Neural cell (in vitro differentiated cells): Measurements from ENCODE around the gene TMEM219. TPM values are rescaled to one million over a fixed set of nuclear protein-coding genes. Genes with fewer than 3 reads are reported as not detected.
"Not testable (repeated sequence)": the region's sequence is repeated elsewhere in the genome, so short reads cannot be mapped to it uniquely, and the experiment has no call there.

Experiments used
- H2AFZ ChIP-seq: fragments of 200-600, 300-800 bp; sonication (generic), shearing (Covaris generic); 2 replicates; pipeline ENCODE4 v1.6.0; 2014; ENCODE audit warnings: low read depth, mild to moderate bottlenecking, antibody characterized with exemption, low read length, moderate library complexity
- H3F3A ChIP-seq: fragments of 200-600 bp; shearing (Covaris generic); 2 replicates; pipeline ENCODE4 v1.6.1; 2016; ENCODE audit warnings: mild to moderate bottlenecking, moderate library complexity, mixed read lengths, antibody characterized with exemption, low read length; ENCODE audit not compliant: insufficient read depth, poor library complexity, severe bottlenecking
- H3K27ac ChIP-seq: fragments of 200-600, 300-800 bp; sonication (generic), shearing (Covaris generic); 2 replicates; pipeline ENCODE4 v1.5.1; 2014; ENCODE audit warnings: mild to moderate bottlenecking, low read length, moderate library complexity
- H3K27me3 ChIP-seq: fragments of 300-800, 200-600 bp; sonication (generic), shearing (Covaris generic); 2 replicates; pipeline ENCODE4 v1.6.0; 2014; ENCODE audit warnings: mild to moderate bottlenecking, low read depth, low read length, moderate library complexity; ENCODE audit not compliant: insufficient read depth
- H3K36me3 ChIP-seq: fragments of 300-800, 200-600 bp; sonication (generic), shearing (Covaris generic); 2 replicates; pipeline ENCODE4 v1.5.1; 2014; ENCODE audit warnings: mild to moderate bottlenecking, antibody characterized with exemption, low read length, moderate library complexity; ENCODE audit not compliant: insufficient read depth
- H3K4me2 ChIP-seq: fragments of 300-800, 200-600 bp; sonication (generic), shearing (Covaris generic); 2 replicates; pipeline ENCODE4 v1.6.0; 2014; ENCODE audit warnings: mild to moderate bottlenecking, low read length
- H3K4me3 ChIP-seq: fragments of 300-800, 200-600 bp; sonication (generic), shearing (Covaris generic); 2 replicates; pipeline ENCODE4 v1.5.1; 2014; ENCODE audit warnings: mild to moderate bottlenecking, low read length, moderate library complexity
- H3K79me2 ChIP-seq: fragments of 200-600 bp; shearing (Covaris generic); replicated peaks from 2 replicates; pipeline ENCODE4 v1.6.0; 2014; ENCODE audit warnings: mild to moderate bottlenecking, low read length, moderate library complexity; ENCODE audit not compliant: insufficient read depth
- H3K9ac ChIP-seq: fragments of 300-800, 200-600 bp; sonication (generic), shearing (Covaris generic); 2 replicates; pipeline ENCODE4 v1.6.1; 2016; ENCODE audit warnings: mild to moderate bottlenecking, low read length, mixed read lengths
- H3K9me2 ChIP-seq: fragments of 200-600 bp; shearing (Covaris generic); 2 replicates; pipeline ENCODE4 v1.6.1; 2016; ENCODE audit warnings: mild to moderate bottlenecking, low read length, mixed read lengths; ENCODE audit not compliant: insufficient read depth
- H3K9me3 ChIP-seq: fragments of 200-600, 300-800 bp; sonication (generic), shearing (Covaris generic); 2 replicates; pipeline ENCODE4 v1.6.1; 2016; ENCODE audit warnings: mild to moderate bottlenecking, mixed run types, low read length, moderate library complexity, mixed read lengths
- H4K20me1 ChIP-seq: fragments of 200-600 bp; shearing (Covaris generic); 2 replicates; pipeline ENCODE4 v1.6.1; 2016; ENCODE audit warnings: mild to moderate bottlenecking, mixed run types; ENCODE audit not compliant: insufficient read depth
- EP300 ChIP-seq: fragments of 450-650 bp; conservative IDR thresholded peaks from 2 replicates; pipeline ENCODE4 v1.6.1; 2014; ENCODE audit warnings: antibody characterized with exemption, mild to moderate bottlenecking, moderate library complexity; ENCODE audit not compliant: poor library complexity, severe bottlenecking
- EZH2 ChIP-seq: fragments of 200-600, 300-800 bp; shearing (Covaris generic), sonication (generic); IDR thresholded peaks from 2 replicates; pipeline ENCODE4 v1.6.1; 2014; ENCODE audit warnings: antibody characterized with exemption, low read length, borderline replicate concordance, mild to moderate bottlenecking; ENCODE audit not compliant: insufficient read depth, poor library complexity, severe bottlenecking
- MXI1 ChIP-seq: fragments of 450-650 bp; conservative IDR thresholded peaks from 2 replicates; pipeline ENCODE4 v1.6.1; 2014; ENCODE audit warnings: antibody characterized with exemption, mild to moderate bottlenecking; ENCODE audit not compliant: poor library complexity, severe bottlenecking
- POLR2AphosphoS5 ChIP-seq: IDR thresholded peaks from 2 replicates; pipeline ENCODE4 v1.6.1; 2012
- RAD21 ChIP-seq: fragments of 450-650 bp; conservative IDR thresholded peaks from 2 replicates; pipeline ENCODE4 v1.6.1; 2014; ENCODE audit warnings: antibody characterized with exemption, mild to moderate bottlenecking, moderate library complexity
- SMC3 ChIP-seq: fragments of 450-650 bp; conservative IDR thresholded peaks from 2 replicates; pipeline ENCODE4 v1.6.1; 2014; ENCODE audit warnings: antibody characterized with exemption, mild to moderate bottlenecking, moderate library complexity; ENCODE audit not compliant: poor library complexity
- TAF1 ChIP-seq: IDR thresholded peaks from 2 replicates; pipeline ENCODE4 v1.6.1; 2012; ENCODE audit warnings: low read depth
- polyA plus RNA-seq: library from polyadenylated mRNA; depleted of rRNA; stranded (reverse); fragments of >200 nt; gene quantifications from 2 replicates; pipeline ENCODE4 v1.2.3, GENCODE V29; 2014
- TF ChIP-seq, protein P1 (sequence below): fragments of 450-650 bp; IDR thresholded peaks from 2 replicates; pipeline ENCODE4 v1.5.1; 2014; ENCODE audit warnings: antibody characterized with exemption, mild to moderate bottlenecking, moderate library complexity; ENCODE audit not compliant: poor library complexity, severe bottlenecking
- TF ChIP-seq, protein P2 (sequence below): IDR thresholded peaks from 2 replicates; pipeline ENCODE4 v1.6.1; 2012; ENCODE audit warnings: borderline replicate concordance

TMEM219 gene
- polyA plus RNA-seq, 1 donor from 2014 or later: 154 TPM

DNA sequence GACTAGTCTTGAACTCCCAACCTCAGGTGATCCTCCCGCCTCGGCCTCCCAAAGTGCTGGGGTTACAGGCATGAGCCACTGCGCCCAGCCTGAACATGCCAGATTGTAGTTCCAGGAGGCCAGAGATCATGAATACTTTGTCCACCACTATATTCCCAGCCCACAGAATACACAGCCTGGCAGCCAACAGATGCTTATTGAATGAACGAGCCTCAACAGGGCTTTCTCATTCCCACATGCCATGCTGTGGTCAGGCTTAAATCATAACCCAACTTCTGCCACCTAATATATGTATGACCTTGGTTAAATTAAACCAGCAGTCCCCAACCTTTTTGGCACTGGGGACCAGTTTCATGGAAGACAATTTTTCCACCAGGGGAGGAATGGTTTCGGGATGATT, 3.1 kb upstream of the TMEM219 start:
- Histone ChIP-seq H3K36me3 (no peaks in the 10 kb centered on the region), H3K9me2 (no peaks in the 10 kb centered on the region), H3K79me2 (no peaks in the 10 kb centered on the region), H3K4me2 (no peak overlapping the region), H3K9me3 (no peaks in the 10 kb centered on the region), H3K4me3 (no peak overlapping the region), H3K27ac (no peak overlapping the region), H4K20me1 (no peaks in the 10 kb centered on the region), H3K9ac (no peak overlapping the region), H3K27me3 (no peaks in the 10 kb centered on the region), H2AFZ (no peak overlapping the region), H3F3A (no peaks in the 10 kb centered on the region)
- TF ChIP-seq, protein P1, sequence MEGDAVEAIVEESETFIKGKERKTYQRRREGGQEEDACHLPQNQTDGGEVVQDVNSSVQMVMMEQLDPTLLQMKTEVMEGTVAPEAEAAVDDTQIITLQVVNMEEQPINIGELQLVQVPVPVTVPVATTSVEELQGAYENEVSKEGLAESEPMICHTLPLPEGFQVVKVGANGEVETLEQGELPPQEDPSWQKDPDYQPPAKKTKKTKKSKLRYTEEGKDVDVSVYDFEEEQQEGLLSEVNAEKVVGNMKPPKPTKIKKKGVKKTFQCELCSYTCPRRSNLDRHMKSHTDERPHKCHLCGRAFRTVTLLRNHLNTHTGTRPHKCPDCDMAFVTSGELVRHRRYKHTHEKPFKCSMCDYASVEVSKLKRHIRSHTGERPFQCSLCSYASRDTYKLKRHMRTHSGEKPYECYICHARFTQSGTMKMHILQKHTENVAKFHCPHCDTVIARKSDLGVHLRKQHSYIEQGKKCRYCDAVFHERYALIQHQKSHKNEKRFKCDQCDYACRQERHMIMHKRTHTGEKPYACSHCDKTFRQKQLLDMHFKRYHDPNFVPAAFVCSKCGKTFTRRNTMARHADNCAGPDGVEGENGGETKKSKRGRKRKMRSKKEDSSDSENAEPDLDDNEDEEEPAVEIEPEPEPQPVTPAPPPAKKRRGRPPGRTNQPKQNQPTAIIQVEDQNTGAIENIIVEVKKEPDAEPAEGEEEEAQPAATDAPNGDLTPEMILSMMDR: no peak
- TF ChIP-seq MXI1: no peak
- no peak for TF ChIP-seq RAD21
- no peak for TF ChIP-seq EP300
- no peak for TF ChIP-seq TAF1
- no peak for TF ChIP-seq EZH2
- TF ChIP-seq POLR2AphosphoS5: no peak
- TF ChIP-seq SMC3: no peak

DNA sequence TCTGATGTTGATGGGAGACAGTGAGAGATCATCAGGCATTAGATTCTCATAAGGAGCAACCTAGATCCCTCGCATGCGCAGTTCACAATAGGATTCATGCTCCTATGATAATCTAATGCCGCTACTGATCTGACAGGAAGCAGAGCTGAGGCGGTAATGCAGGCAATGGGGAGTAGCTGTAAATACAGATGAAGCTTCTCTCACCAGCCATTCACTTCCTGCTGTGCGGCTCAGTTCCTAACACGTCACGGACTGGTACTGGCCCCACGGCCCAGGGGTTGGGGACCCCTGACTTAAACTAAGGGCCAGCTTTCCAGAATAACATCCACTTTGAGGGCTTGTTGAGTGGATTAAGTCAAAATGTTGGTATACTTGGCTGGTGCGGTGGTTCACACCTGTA, 2.6 kb upstream of the TMEM219 start:
- no peaks in the 10 kb centered on the region for H3F3A ChIP-seq
- H3K9me2 ChIP-seq: no peaks in the 10 kb centered on the region
- no peaks in the 10 kb centered on the region for H3K27me3 ChIP-seq
- H4K20me1 ChIP-seq: no peaks in the 10 kb centered on the region
- H3K27ac ChIP-seq: no peak overlapping the region
- H3K9ac ChIP-seq: no peak overlapping the region
- H3K4me2 ChIP-seq: no peak overlapping the region
- H2AFZ ChIP-seq: no peak overlapping the region
- no peaks in the 10 kb centered on the region for H3K79me2 ChIP-seq
- no peaks in the 10 kb centered on the region for H3K36me3 ChIP-seq
- TF ChIP-seq, protein P2, sequence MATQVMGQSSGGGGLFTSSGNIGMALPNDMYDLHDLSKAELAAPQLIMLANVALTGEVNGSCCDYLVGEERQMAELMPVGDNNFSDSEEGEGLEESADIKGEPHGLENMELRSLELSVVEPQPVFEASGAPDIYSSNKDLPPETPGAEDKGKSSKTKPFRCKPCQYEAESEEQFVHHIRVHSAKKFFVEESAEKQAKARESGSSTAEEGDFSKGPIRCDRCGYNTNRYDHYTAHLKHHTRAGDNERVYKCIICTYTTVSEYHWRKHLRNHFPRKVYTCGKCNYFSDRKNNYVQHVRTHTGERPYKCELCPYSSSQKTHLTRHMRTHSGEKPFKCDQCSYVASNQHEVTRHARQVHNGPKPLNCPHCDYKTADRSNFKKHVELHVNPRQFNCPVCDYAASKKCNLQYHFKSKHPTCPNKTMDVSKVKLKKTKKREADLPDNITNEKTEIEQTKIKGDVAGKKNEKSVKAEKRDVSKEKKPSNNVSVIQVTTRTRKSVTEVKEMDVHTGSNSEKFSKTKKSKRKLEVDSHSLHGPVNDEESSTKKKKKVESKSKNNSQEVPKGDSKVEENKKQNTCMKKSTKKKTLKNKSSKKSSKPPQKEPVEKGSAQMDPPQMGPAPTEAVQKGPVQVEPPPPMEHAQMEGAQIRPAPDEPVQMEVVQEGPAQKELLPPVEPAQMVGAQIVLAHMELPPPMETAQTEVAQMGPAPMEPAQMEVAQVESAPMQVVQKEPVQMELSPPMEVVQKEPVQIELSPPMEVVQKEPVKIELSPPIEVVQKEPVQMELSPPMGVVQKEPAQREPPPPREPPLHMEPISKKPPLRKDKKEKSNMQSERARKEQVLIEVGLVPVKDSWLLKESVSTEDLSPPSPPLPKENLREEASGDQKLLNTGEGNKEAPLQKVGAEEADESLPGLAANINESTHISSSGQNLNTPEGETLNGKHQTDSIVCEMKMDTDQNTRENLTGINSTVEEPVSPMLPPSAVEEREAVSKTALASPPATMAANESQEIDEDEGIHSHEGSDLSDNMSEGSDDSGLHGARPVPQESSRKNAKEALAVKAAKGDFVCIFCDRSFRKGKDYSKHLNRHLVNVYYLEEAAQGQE: no peak
- TF ChIP-seq, protein P1: no peak
- TF ChIP-seq EP300 (no peak), POLR2AphosphoS5 (no peak)
- no peaks in the 10 kb centered on the region for H3K9me3 ChIP-seq
- H3K4me3 ChIP-seq: no peak overlapping the region

DNA sequence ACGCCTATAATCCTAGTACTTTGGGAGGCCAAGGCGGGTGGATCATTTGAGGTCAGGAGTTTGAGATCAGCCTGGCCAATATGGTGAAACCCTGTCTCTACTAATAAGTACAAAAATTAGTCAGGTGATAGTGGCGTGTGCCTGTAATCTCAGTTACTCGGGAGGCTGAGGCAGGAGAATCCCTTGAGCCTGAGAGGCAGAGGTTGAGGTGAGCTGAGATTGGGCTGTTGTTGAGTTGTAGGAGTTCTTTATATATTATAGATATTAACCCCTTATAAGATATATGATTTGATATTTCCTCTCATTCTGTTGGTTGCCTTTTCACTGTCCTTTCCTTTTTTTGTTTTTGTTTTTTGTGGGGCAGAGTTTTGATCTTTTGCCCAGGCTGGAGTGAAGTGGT, 2.1 kb upstream of the TMEM219 start:
- H2AFZ ChIP-seq, H3F3A ChIP-seq, H3K4me2 ChIP-seq, H3K79me2 ChIP-seq, H3K36me3 ChIP-seq, H3K9me2 ChIP-seq, H3K27ac ChIP-seq, H3K9ac ChIP-seq, H3K4me3 ChIP-seq, H3K9me3 ChIP-seq, H4K20me1 ChIP-seq, H3K27me3 ChIP-seq: not testable (repeated sequence)
